ENCODE data around the gene INPP4B.

The INPP4B gene

DNA sequence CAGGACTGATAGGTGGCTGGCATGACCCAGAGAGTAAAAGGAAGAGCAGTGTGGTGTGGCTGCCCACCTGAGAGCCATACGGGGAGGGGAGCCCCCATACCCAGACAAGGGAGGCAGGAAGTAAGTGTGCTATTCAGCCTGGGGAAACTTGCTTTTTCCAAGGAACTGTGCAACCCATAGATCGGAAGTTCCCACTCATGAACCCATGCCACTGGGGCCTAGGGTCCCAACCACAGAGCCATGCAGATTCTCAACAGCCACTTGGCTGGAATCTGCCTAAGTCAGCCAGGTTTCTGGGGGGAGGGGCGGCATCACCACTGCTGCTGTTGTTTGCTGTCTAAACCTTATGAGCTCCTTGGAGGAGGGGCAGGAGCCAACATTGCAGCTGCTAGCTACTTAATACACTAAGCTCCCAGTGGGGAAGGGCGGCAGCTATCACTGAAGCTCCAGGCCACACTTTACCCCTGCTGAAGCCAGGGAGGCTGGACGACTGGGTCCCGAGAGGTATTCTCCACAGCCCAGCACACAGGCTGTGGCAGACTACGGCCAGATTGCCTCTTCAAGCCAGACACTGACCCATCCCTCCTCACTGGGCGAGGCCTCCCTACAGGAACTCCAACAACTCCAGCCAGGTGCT, 410.4 kb downstream of the INPP4B start:
- Histone ChIP-seq H3K27me3 (ENCODE audit: control insufficient read depth in 5 of 5, insufficient read depth in 4 of 5, low read length in 5 of 5) (no peaks in the 10 kb centered on the region), H3K4me1 (ENCODE audit: control insufficient read depth in 5 of 5, insufficient read depth in 5 of 5, low read length in 5 of 5) (no peaks in the 10 kb centered on the region), H3K9ac (ENCODE audit: low read length in 5 of 5) (no peak overlapping the region), H3K36me3 (ENCODE audit: control insufficient read depth in 5 of 5, insufficient read depth in 5 of 5, low read length in 5 of 5) (peaks cover 0 to 2% (median 0%) of the 10 kb centered on the region in 5 donors), H3K9me3 (ENCODE audit: control insufficient read depth in 5 of 5, low read length in 5 of 5) (peaks cover 0 to 3% (median 0%) of the 10 kb centered on the region in 5 donors), H3K27ac (ENCODE audit: low read depth, low read length) (no peak overlapping the region), H3K4me3 (ENCODE audit: low read depth in 1 of 5, low read length in 5 of 5) (no peak overlapping the region)

DNA sequence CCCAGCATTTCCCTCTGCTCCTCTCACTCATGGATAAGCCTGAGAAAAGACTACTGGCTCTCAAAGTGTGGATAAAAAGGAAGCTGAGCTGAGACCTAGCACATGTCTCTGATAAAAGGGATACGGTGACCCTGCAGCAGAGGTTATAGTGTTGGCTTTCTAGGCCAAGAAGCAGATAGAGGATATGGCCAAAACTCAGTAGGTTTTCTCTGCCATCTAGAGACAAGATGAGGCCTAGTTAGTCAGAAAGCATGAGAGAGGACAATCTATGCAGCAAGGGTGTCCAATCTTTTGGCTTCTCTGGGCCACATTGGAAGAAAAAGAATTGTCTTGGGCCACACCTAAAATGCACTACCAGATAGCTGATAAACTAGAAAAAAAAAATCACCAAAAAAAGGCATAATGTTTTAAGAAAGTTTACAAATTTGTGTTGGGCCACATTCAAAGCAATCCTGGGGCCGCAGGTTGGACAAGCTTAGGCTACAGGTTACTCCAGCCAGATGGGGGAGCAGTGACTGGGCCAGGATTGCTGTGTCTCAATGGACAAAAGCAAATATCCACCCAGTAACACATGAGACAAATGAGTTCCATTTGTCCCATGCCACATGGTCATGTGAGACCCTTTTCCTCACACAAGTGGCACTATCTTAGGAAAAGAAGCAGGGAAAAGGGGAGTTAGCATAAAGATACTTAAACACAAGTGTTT, 411.4 kb downstream of the INPP4B start:
- H3K36me3 ChIP-seq (ENCODE audit: control insufficient read depth in 5 of 5, insufficient read depth in 5 of 5, low read length in 5 of 5), result peaks cover 0 to 2% (median 0%) of the 10 kb centered on the region in 5 donors
- peaks cover 0 to 3% (median 0%) of the 10 kb centered on the region in 5 donors for H3K9me3 ChIP-seq (ENCODE audit: control insufficient read depth in 5 of 5, low read length in 5 of 5)
- no peak overlapping the region for H3K9ac ChIP-seq (ENCODE audit: low read length in 5 of 5)
- no peak overlapping the region for H3K27ac ChIP-seq (ENCODE audit: low read depth, low read length)
- no peaks in the 10 kb centered on the region for H3K4me1 ChIP-seq (ENCODE audit: control insufficient read depth in 5 of 5, insufficient read depth in 5 of 5, low read length in 5 of 5)
- no peak overlapping the region for H3K4me3 ChIP-seq (ENCODE audit: low read depth in 1 of 5, low read length in 5 of 5)
- H3K27me3 ChIP-seq (ENCODE audit: control insufficient read depth in 5 of 5, insufficient read depth in 4 of 5, low read length in 5 of 5), result no peaks in the 10 kb centered on the region

DNA sequence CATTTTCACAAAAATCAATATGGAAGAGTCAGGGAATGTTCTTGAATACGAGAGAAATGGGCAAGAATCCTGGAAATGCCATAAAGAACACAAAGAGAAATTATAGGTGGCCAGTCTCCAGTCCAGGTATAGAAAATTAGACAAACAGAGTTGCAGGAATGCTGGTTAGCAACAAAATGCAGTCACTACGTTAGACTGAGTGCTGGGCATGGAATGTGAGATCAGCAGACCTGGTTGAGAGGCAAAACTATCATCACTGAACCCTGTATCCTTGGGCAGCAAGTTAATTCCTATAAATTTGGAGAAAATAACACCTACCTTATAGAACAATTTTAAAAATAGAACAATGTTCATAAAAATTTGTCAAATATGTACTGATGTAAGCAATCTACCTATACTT, 417.4 kb downstream of the INPP4B start:
- Histone ChIP-seq H3K36me3 (ENCODE audit: control insufficient read depth in 5 of 5, insufficient read depth in 5 of 5, low read length in 5 of 5) (peaks cover 0 to 2% (median 0%) of the 10 kb centered on the region in 5 donors), H3K27ac (ENCODE audit: low read depth, low read length) (no peak overlapping the region), H3K9ac (ENCODE audit: low read length in 5 of 5) (no peak overlapping the region), H3K4me3 (ENCODE audit: low read depth in 1 of 5, low read length in 5 of 5) (no peak overlapping the region), H3K4me1 (ENCODE audit: control insufficient read depth in 5 of 5, insufficient read depth in 5 of 5, low read length in 5 of 5) (no peaks in the 10 kb centered on the region), H3K27me3 (ENCODE audit: control insufficient read depth in 5 of 5, insufficient read depth in 4 of 5, low read length in 5 of 5) (no peaks in the 10 kb centered on the region), H3K9me3 (ENCODE audit: control insufficient read depth in 5 of 5, low read length in 5 of 5) (no peaks in the 10 kb centered on the region)

DNA sequence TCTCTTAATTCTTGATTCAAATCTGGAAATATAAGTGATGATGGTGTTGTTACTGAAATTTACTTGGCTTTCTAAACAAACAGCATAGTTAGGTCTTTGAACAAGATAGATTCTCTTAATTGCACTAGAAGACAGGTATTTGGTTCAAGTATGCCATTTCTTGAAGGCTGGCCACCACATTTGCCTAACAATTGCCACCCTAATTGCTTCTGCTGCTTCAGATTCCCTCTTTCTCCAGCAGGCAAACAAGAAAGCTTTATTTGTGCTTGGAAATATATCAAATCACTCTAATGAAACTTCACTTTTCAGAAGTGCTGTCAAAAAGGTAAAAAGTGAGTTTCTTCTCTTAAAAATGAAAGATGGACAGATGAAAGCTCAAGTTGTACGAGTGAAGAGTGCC, 418.6 kb downstream of the INPP4B start:
- H3K9me3 ChIP-seq (ENCODE audit: control insufficient read depth in 5 of 5, low read length in 5 of 5), result no peaks in the 10 kb centered on the region
- no peaks in the 10 kb centered on the region for H3K4me1 ChIP-seq (ENCODE audit: control insufficient read depth in 5 of 5, insufficient read depth in 5 of 5, low read length in 5 of 5)
- no peak overlapping the region for H3K4me3 ChIP-seq (ENCODE audit: low read depth in 1 of 5, low read length in 5 of 5)
- no peak overlapping the region for H3K27ac ChIP-seq (ENCODE audit: low read depth, low read length)
- no peak overlapping the region for H3K9ac ChIP-seq (ENCODE audit: low read length in 5 of 5)
- no peaks in the 10 kb centered on the region for H3K36me3 ChIP-seq (ENCODE audit: control insufficient read depth in 5 of 5, insufficient read depth in 5 of 5, low read length in 5 of 5)
- H3K27me3 ChIP-seq (ENCODE audit: control insufficient read depth in 5 of 5, insufficient read depth in 4 of 5, low read length in 5 of 5), result no peaks in the 10 kb centered on the region

DNA sequence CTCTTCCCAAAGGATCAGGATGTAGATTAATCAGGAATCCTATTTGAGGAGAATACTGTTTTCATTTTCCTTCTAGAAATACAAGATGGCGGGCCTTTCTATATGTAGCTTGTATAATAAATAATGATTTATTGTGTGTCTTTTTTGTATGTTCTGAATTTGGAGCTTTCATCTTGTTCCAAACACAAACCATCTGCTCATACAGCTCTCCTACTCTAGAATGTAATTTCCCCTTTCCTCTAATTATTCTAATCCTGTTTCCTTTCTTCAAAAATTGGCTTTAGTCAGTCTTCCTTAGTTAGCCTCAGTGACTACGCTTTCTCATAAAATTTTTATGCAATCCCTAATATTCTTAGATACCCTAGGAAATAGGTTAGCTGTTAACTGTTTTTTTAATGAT, 422.2 kb downstream of the INPP4B start:
- H3K27me3 ChIP-seq (ENCODE audit: control insufficient read depth in 5 of 5, insufficient read depth in 4 of 5, low read length in 5 of 5), result no peaks in the 10 kb centered on the region
- no peaks in the 10 kb centered on the region for H3K9me3 ChIP-seq (ENCODE audit: control insufficient read depth in 5 of 5, low read length in 5 of 5)
- no peak overlapping the region for H3K9ac ChIP-seq (ENCODE audit: low read length in 5 of 5)
- H3K4me3 ChIP-seq (ENCODE audit: low read depth in 1 of 5, low read length in 5 of 5), result no peak overlapping the region
- no peak overlapping the region for H3K27ac ChIP-seq (ENCODE audit: low read depth, low read length)
- H3K4me1 ChIP-seq (ENCODE audit: control insufficient read depth in 5 of 5, insufficient read depth in 5 of 5, low read length in 5 of 5), result no peaks in the 10 kb centered on the region
- no peaks in the 10 kb centered on the region for H3K36me3 ChIP-seq (ENCODE audit: control insufficient read depth in 5 of 5, insufficient read depth in 5 of 5, low read length in 5 of 5)

DNA sequence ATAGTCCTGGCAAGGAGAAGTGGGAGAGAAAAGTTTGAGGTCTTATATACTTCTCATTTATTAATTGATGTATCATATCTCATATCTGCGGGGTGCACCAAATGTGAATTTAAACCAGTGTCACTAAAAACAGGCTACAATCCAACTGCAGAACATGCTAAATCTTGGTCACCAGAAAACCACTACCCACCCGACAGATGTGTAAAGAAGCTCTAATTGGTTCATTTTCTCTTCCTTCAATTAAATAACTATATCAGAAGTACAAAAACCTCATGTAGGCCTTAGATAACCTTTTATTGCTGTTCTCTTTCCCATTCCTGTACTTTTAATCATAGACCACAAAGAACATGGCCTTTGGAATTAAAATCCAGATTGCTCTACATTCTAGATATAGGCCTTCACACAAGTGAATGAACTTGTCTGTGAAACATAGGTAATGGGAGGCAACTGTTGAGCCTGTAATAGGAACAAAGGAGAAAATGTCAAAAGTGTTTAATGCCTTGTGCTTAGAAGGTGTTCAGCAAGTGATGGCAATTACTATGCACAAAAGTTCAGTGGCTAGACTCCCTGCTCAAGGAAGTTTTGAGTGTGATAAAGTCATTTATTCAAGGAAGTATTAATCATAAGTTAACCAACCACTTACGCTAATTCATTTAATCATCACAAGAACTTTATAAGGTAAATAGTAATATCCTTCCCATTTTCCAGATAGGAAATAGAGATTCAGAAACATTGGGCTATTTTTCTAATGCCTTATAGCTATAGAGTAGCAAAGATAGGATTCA, 425.6 kb downstream of the INPP4B start:
- Histone ChIP-seq H3K9ac (ENCODE audit: low read length in 5 of 5) (no peak overlapping the region), H3K9me3 (ENCODE audit: control insufficient read depth in 5 of 5, low read length in 5 of 5) (no peaks in the 10 kb centered on the region), H3K4me3 (ENCODE audit: low read depth in 1 of 5, low read length in 5 of 5) (no peak overlapping the region), H3K36me3 (ENCODE audit: control insufficient read depth in 5 of 5, insufficient read depth in 5 of 5, low read length in 5 of 5) (no peaks in the 10 kb centered on the region), H3K27me3 (ENCODE audit: control insufficient read depth in 5 of 5, insufficient read depth in 4 of 5, low read length in 5 of 5) (no peaks in the 10 kb centered on the region), H3K27ac (ENCODE audit: low read depth, low read length) (no peak overlapping the region), H3K4me1 (ENCODE audit: control insufficient read depth in 5 of 5, insufficient read depth in 5 of 5, low read length in 5 of 5) (no peaks in the 10 kb centered on the region)

DNA sequence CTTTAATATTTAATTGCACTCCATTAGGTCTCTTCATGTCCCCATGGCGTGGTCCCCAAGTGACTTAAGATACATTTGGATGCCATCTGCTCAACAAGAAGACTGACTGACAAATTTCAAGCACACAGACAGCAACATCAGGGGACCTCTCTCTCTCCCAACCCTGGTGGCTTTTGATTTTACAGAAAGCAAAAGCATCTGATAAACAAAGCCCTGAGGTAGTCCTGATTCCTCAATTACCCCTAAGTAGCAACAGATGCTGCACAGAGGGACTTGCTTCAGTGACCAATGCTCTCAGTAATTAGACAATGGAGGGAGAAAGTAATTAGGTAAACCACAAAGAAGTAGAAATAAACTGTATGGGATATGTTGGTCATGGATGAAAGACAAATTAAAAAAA, 426.4 kb downstream of the INPP4B start:
- no peak overlapping the region for H3K4me3 ChIP-seq (ENCODE audit: low read depth in 1 of 5, low read length in 5 of 5)

DNA sequence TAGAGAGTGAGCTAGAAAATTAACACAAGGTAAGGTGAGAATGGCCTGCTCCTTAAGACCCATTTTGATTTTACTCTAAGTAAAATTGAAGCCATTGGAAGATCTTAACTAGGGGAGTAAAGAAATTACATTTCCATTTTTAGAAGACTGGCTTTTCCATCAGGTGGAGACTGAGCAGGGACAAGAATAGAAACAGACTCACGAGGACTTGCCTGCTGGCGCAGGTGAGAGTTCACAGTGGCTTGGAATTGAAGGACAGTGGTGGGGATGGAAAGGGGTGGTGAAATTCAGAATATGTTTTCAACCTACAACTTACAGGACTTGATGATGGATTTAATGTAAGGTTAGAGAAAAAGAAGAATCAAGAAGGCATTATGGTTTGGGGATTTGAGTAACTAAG, 427.4 kb downstream of the INPP4B start:
- H3K36me3 ChIP-seq (ENCODE audit: control insufficient read depth in 5 of 5, insufficient read depth in 5 of 5, low read length in 5 of 5), result no peaks in the 10 kb centered on the region
- no peak overlapping the region for H3K4me3 ChIP-seq (ENCODE audit: low read depth in 1 of 5, low read length in 5 of 5)
- H3K27me3 ChIP-seq (ENCODE audit: control insufficient read depth in 5 of 5, insufficient read depth in 4 of 5, low read length in 5 of 5), result no peaks in the 10 kb centered on the region
- no peaks in the 10 kb centered on the region for H3K4me1 ChIP-seq (ENCODE audit: control insufficient read depth in 5 of 5, insufficient read depth in 5 of 5, low read length in 5 of 5)
- no peak overlapping the region for H3K27ac ChIP-seq (ENCODE audit: low read depth, low read length)
- no peaks in the 10 kb centered on the region for H3K9me3 ChIP-seq (ENCODE audit: control insufficient read depth in 5 of 5, low read length in 5 of 5)
- no peak overlapping the region for H3K9ac ChIP-seq (ENCODE audit: low read length in 5 of 5)

More for the DNA sequence above, 426.4 kb downstream of the INPP4B start:
- H3K4me1 ChIP-seq (ENCODE audit: control insufficient read depth in 5 of 5, insufficient read depth in 5 of 5, low read length in 5 of 5), result no peaks in the 10 kb centered on the region
- H3K9ac ChIP-seq (ENCODE audit: low read length in 5 of 5), result no peak overlapping the region
- no peaks in the 10 kb centered on the region for H3K27me3 ChIP-seq (ENCODE audit: control insufficient read depth in 5 of 5, insufficient read depth in 4 of 5, low read length in 5 of 5)
- H3K27ac ChIP-seq (ENCODE audit: low read depth, low read length), result no peak overlapping the region
- H3K9me3 ChIP-seq (ENCODE audit: control insufficient read depth in 5 of 5, low read length in 5 of 5), result no peaks in the 10 kb centered on the region
- H3K36me3 ChIP-seq (ENCODE audit: control insufficient read depth in 5 of 5, insufficient read depth in 5 of 5, low read length in 5 of 5), result no peaks in the 10 kb centered on the region

DNA sequence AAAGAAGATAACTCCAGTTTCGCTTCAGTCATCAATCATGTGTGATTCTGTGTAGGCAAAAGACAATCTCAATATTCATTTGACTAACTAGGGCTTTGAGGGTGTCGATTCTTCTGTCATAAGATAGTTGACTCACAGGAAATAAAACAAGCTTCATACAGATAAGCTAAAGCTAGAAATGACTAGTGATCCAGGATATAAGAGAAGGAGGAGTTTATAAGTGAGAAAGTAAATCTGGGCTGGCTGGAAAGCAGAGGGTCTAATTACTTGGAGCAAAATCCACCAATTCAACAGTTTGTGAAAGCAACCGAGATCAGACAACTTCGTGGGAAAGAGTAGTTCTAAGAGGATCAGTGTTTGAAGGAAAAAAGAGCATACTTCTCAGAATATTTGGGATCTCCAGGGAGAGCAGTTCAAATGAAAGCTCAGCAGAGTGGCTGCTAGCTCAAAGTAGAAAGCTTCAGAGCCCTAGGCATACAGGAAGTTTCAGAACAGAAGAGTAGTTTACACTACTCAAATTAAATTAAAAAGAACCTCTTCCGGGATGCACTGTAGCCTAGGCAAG, 429.3 kb downstream of the INPP4B start:
- Histone ChIP-seq H3K4me1 (ENCODE audit: control insufficient read depth in 5 of 5, insufficient read depth in 5 of 5, low read length in 5 of 5) (no peaks in the 10 kb centered on the region), H3K9ac (ENCODE audit: low read length in 5 of 5) (no peak overlapping the region), H3K27me3 (ENCODE audit: control insufficient read depth in 5 of 5, insufficient read depth in 4 of 5, low read length in 5 of 5) (no peaks in the 10 kb centered on the region), H3K36me3 (ENCODE audit: control insufficient read depth in 5 of 5, insufficient read depth in 5 of 5, low read length in 5 of 5) (no peaks in the 10 kb centered on the region), H3K27ac (ENCODE audit: low read depth, low read length) (no peak overlapping the region), H3K4me3 (ENCODE audit: low read depth in 1 of 5, low read length in 5 of 5) (no peak overlapping the region), H3K9me3 (ENCODE audit: control insufficient read depth in 5 of 5, low read length in 5 of 5) (no peaks in the 10 kb centered on the region)

DNA sequence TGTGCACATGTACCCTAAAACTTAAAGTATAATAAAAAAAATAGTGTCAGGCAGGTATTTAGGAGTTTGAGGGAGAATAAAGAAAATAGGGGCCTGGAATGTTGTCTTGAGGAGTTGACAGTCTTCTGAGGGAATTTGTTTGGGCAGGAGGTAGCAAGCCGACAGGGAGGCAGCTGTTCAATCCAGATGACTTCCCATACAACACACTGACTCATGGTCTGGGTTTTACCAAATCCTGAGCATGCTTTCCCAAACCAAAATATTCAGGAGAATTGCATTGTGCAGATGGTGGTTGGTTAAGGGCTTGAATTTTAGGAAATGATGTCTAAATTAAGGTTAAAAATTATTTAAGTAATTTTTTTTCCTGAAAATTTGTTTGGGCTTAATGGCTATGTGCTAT, 430.0 kb downstream of the INPP4B start:
- H3K27ac ChIP-seq (ENCODE audit: low read depth, low read length), result no peak overlapping the region
- no peaks in the 10 kb centered on the region for H3K36me3 ChIP-seq (ENCODE audit: control insufficient read depth in 5 of 5, insufficient read depth in 5 of 5, low read length in 5 of 5)

More for the DNA sequence above, 430.0 kb downstream of the INPP4B start:
- H3K9ac ChIP-seq (ENCODE audit: low read length in 5 of 5), result no peak overlapping the region
- H3K27me3 ChIP-seq (ENCODE audit: control insufficient read depth in 5 of 5, insufficient read depth in 4 of 5, low read length in 5 of 5), result no peaks in the 10 kb centered on the region
- no peaks in the 10 kb centered on the region for H3K4me1 ChIP-seq (ENCODE audit: control insufficient read depth in 5 of 5, insufficient read depth in 5 of 5, low read length in 5 of 5)
- H3K9me3 ChIP-seq (ENCODE audit: control insufficient read depth in 5 of 5, low read length in 5 of 5), result no peaks in the 10 kb centered on the region
- H3K4me3 ChIP-seq (ENCODE audit: low read depth in 1 of 5, low read length in 5 of 5), result no peak overlapping the region

Measured in subcutaneous abdominal adipose tissue (tissue), 5 donors.